Activated naive CD8-positive, alpha-beta T cell treated with anti-CD3 and anti-CD28 coated beads, Interleukin-2, amount 50 U/mL, for 24 hours (primary cell): ENCODE measurements around the gene APIP.
A peak's percentile ranks its signal among the peaks of the same experiment; 100 is the strongest.
"Not testable (repeated sequence)": the region's sequence is repeated elsewhere in the genome, so short reads cannot be mapped to it uniquely, and the experiment has no call there.

ENCODE experiments used
- ATAC-seq: fragments of 150-1000 bp; cut with Tn5 transposase; one replicate; pipeline ENCODE4 v1.10.0; 2021
- DNase-seq: peaks from one replicate; pipeline ENCODE4 v3.0.0; 2021
- H3K27ac Mint-ChIP-seq: one replicate; pipeline ENCODE4 v1.8.0; 2021; ENCODE audit warnings: mild to moderate bottlenecking, mixed read lengths
- H3K27me3 Mint-ChIP-seq: one replicate; pipeline ENCODE4 v1.8.0; 2021; ENCODE audit warnings: mixed read lengths
- H3K36me3 Mint-ChIP-seq: one replicate; pipeline ENCODE4 v1.8.0; 2021; ENCODE audit warnings: low read depth, mixed read lengths
- H3K4me1 Mint-ChIP-seq: one replicate; pipeline ENCODE4 v1.8.0; 2021; ENCODE audit warnings: mixed read lengths
- H3K4me3 Mint-ChIP-seq: one replicate; pipeline ENCODE4 v1.8.0; 2021; ENCODE audit warnings: mild to moderate bottlenecking, moderate library complexity, mixed read lengths
- H3K9me3 Mint-ChIP-seq: one replicate; pipeline ENCODE4 v1.8.0; 2021; ENCODE audit warnings: mixed read lengths

APIP gene

GRCh38 chr11:34910817-34911216 lies 5.4 kb downstream of the APIP start:
- Mint-ChIP-seq H3K4me1 (peaks cover 13% of the 10 kb centered on the region), H3K4me3 (no peak overlapping the region), H3K27me3 (no peaks in the 10 kb centered on the region), H3K9me3 (peaks cover 5% of the 10 kb centered on the region), H3K36me3 (peaks cover 20% of the 10 kb centered on the region), H3K27ac (no peak overlapping the region)
- ATAC-seq (no peak), DNase-seq (no peak)

GRCh38 chr11:34909955-34910354 lies 6.2 kb downstream of the APIP start:
- DNase-seq (no peak), ATAC-seq (no peak)
- Mint-ChIP-seq H3K4me1 (peaks cover 7% of the 10 kb centered on the region), H3K27me3 (no peaks in the 10 kb centered on the region), H3K27ac (no peak overlapping the region), H3K4me3 (no peak overlapping the region), H3K36me3 (peaks cover 22% of the 10 kb centered on the region), H3K9me3 (peaks cover 5% of the 10 kb centered on the region)

- Mint-ChIP-seq H3K4me1 (peaks cover 7% of the 10 kb centered on the region), H3K27me3 (no peaks in the 10 kb centered on the region), H3K27ac (no peak overlapping the region), H3K9me3 (peaks cover 5% of the 10 kb centered on the region), H3K36me3 (peaks cover 22% of the 10 kb centered on the region), H3K4me3 (no peak overlapping the region)
- ATAC-seq: no peak
- DNase-seq: no peak
Observed at GRCh38 chr11:34909415-34909814, 6.8 kb downstream of the APIP start.

DNA sequence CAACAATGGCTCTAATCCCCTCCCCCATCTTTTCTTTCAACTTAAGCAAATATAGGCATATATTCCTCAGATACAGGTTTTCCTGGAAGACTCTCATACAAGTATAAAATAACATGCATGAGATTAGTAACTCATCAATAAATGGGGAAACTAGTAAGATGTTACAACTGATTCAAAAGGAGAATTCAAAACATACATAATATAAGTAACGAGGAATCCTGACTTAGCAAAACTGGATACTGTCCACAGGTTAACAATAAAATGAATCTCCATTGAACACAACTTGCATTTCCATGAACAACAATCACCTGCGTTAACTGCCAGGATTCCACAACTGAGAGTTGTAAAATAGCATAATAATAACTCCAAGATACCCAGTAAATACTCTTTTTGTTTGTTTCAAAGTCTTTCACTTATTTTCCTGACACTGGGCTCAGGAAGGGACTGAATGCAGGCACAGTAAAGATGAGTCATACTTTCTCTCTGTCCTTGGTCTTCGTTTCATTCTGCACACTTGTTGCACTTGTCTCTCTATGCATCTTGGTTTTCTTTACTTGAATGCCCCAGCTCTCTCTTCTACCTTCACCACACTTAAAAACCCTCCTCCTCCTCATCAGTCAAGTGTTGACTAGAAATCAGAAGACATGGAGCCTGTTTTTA lies 8.1 kb downstream of the APIP start:
- ATAC-seq (no peak), DNase-seq (no peak)
- peaks cover 4% of the 10 kb centered on the region for H3K4me1 Mint-ChIP-seq
- no peaks in the 10 kb centered on the region for H3K27me3 Mint-ChIP-seq
- peaks cover 21% of the 10 kb centered on the region for H3K36me3 Mint-ChIP-seq
- H3K4me3 Mint-ChIP-seq: no peak overlapping the region
- peaks cover 2% of the 10 kb centered on the region for H3K9me3 Mint-ChIP-seq
- no peak overlapping the region for H3K27ac Mint-ChIP-seq

DNA sequence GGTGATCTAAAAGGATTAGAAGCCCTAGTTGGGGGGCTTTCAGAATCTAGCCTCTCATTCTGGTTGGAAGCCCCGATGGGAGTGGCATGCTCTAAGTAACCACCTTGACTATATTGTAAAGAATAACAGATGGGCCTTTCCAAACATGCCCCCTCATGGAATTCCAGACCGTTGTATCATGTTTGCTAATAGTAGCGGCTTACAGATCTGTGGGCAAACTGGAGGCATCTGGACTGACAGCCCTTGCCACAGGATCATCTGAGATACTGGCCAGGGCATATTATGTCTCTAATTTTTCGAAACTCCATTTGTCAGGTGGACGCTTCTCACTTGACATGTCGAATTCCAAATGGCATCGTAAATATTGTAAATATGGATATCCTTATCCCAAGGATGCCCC lies 10.5 kb downstream of the APIP start:
- Mint-ChIP-seq H3K36me3 (peaks cover 30% of the 10 kb centered on the region), H3K27me3 (no peaks in the 10 kb centered on the region), H3K4me1 (peaks cover 4% of the 10 kb centered on the region), H3K4me3 (no peak overlapping the region), H3K9me3 (peaks cover 9% of the 10 kb centered on the region), H3K27ac (no peak overlapping the region)
- DNase-seq: no peak
- no peak for ATAC-seq

DNA sequence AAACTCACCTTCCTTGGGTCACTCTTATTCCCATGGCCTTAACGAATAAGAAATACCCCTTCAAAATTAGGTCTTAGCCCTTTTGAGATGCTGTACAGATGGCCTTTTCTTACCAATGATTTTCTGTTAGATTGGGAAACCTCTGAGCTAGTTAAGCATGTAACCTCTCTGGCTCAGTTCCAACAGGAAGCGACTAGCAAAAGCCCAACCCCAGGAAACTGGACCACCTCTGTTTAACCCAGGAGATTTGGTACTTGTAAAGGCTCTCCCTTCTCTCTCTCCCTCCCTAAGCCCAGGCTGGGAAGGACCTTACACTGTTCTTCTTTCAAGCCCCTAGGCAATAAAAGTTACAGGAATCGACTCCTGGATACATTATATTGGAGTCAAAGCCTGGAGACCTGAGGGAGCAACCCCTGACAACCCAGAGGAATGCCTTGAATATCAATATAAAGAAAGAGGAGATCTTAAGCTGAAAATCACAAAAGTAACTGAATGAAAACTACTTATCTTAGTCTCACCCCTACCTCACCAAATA lies 11.7 kb downstream of the APIP start:
- no peak overlapping the region for H3K4me3 Mint-ChIP-seq
- H3K4me1 Mint-ChIP-seq: peaks cover 4% of the 10 kb centered on the region
- no peak overlapping the region for H3K27ac Mint-ChIP-seq
- H3K9me3 Mint-ChIP-seq: peaks cover 17% of the 10 kb centered on the region
- DNase-seq (no peak), ATAC-seq (no peak)
- peaks cover 42% of the 10 kb centered on the region for H3K36me3 Mint-ChIP-seq
- no peaks in the 10 kb centered on the region for H3K27me3 Mint-ChIP-seq

GRCh38 chr11:34899633-34900016 lies 16.6 kb downstream of the APIP start:
- DNase-seq (peak; percentile 25), ATAC-seq (no peak)
- no peak overlapping the region for H3K4me3 Mint-ChIP-seq
- H3K36me3 Mint-ChIP-seq: peaks cover 55% of the 10 kb centered on the region
- H3K9me3 Mint-ChIP-seq: peaks cover 31% of the 10 kb centered on the region
- H3K27me3 Mint-ChIP-seq: no peaks in the 10 kb centered on the region
- peaks cover under 1% of the 10 kb centered on the region for H3K4me1 Mint-ChIP-seq
- H3K27ac Mint-ChIP-seq: no peak overlapping the region

DNA sequence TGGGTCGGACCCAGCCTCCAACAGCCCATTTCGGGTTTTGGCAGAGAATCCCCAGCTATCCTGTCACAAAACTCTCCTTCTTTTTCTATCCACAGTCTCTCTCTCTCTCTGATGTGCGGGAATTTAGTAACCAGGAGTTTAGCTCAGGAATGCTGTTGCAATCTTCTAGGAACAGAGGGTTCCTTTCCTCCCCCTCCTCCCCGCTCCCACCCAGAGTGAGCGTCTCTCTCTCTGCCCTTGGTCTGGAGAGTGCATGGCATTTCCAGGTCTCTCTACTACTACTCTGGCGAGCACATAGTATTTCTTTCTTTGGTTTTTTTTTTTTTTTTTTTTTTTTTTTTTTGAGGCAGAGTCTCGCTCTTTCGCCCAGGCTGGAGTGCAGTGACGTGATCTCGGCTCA lies 17.7 kb downstream of the APIP start:
- H3K4me1 Mint-ChIP-seq: no peaks in the 10 kb centered on the region

GRCh38 chr11:34897171-34897870 lies 18.9 kb downstream of the APIP start:
- ATAC-seq (no peak), DNase-seq (no peak)
- Mint-ChIP-seq H3K36me3 (peaks cover 40% of the 10 kb centered on the region), H3K4me3 (no peak overlapping the region), H3K9me3 (peaks cover 25% of the 10 kb centered on the region), H3K27me3 (no peaks in the 10 kb centered on the region), H3K4me1 (no peaks in the 10 kb centered on the region), H3K27ac (no peak overlapping the region)

More for the DNA sequence above, 17.7 kb downstream of the APIP start:
- Mint-ChIP-seq H3K36me3 (peaks cover 49% of the 10 kb centered on the region), H3K4me3 (no peak overlapping the region), H3K9me3 (peaks cover 31% of the 10 kb centered on the region), H3K27ac (no peak overlapping the region), H3K27me3 (no peaks in the 10 kb centered on the region)
- ATAC-seq (no peak), DNase-seq (no peak)

- peaks cover 34% of the 10 kb centered on the region for H3K36me3 Mint-ChIP-seq
- ATAC-seq, H3K27me3 Mint-ChIP-seq, H3K27ac Mint-ChIP-seq, DNase-seq, H3K4me1 Mint-ChIP-seq, H3K4me3 Mint-ChIP-seq: not testable (repeated sequence)
- H3K9me3 Mint-ChIP-seq: peaks cover 25% of the 10 kb centered on the region
Observed at GRCh38 chr11:34896191-34896590, 20.0 kb downstream of the APIP start.

DNA sequence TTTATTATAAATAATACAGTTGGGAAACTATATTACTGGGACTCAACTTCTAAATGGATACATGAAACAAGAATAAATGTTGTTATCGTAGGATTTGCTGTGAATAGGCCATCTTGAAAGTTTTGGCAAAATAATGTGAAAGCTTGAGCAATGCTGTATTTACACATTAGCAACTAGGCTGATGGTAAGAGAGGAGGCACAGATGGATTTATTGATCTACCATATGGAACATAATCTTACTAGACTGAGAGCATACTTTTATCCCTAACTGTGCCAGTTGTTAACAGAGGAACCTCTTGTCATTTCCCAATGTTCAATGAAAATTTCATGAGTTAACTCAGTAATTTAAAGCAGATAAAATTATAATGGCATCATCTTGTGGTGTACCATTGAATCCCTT lies 22.8 kb downstream of the APIP start:
- no peak overlapping the region for H3K27ac Mint-ChIP-seq
- peaks cover 12% of the 10 kb centered on the region for H3K9me3 Mint-ChIP-seq
- peaks cover 16% of the 10 kb centered on the region for H3K36me3 Mint-ChIP-seq
- H3K4me3 Mint-ChIP-seq: no peak overlapping the region
- ATAC-seq (no peak), DNase-seq (no peak)
- no peaks in the 10 kb centered on the region for H3K4me1 Mint-ChIP-seq
- H3K27me3 Mint-ChIP-seq: no peaks in the 10 kb centered on the region

DNA sequence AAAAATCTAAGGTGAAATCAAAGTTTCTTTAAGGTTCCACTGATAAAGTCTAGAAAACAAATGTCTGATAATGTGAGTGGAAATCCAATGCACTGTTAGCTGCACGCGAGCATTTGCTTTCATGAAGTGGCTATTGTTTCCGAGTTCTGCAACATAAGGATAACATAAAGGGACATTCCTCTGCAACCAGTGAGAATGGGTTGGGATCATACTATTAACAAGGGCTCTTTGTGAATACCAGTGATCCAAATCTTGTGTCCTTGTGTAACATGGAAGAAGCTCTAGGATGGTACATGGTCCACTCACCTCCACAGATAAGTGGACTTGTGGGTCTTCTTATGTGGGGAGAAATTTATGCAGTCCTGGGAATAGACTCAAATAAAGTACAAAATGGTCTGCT lies 24.6 kb downstream of the APIP start:
- no peaks in the 10 kb centered on the region for H3K4me1 Mint-ChIP-seq
- no peak overlapping the region for H3K4me3 Mint-ChIP-seq
- H3K27me3 Mint-ChIP-seq: no peaks in the 10 kb centered on the region
- no peak for DNase-seq
- H3K9me3 Mint-ChIP-seq: peaks cover 5% of the 10 kb centered on the region
- ATAC-seq: no peak
- no peak overlapping the region for H3K27ac Mint-ChIP-seq
- peaks cover 15% of the 10 kb centered on the region for H3K36me3 Mint-ChIP-seq

DNA sequence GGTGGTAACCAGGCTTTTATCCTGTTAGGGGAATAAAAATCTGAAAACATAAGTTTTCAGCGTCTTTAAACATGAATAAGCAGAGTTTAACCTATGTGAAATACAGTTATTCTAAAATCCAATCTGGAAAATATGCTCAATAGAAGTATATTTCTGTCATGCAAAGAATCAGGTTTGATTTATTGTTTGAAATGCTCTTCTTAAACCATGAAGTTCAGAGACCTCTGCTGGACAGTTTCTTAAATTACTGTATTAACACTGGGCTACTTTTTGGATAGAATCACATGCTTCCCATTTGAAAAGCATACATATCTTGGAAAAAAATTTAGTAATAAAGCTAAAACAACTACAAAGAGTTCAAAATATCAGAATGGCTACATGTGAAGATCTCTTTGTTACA lies 25.4 kb downstream of the APIP start:
- DNase-seq: no peak
- no peaks in the 10 kb centered on the region for H3K4me1 Mint-ChIP-seq

DNA sequence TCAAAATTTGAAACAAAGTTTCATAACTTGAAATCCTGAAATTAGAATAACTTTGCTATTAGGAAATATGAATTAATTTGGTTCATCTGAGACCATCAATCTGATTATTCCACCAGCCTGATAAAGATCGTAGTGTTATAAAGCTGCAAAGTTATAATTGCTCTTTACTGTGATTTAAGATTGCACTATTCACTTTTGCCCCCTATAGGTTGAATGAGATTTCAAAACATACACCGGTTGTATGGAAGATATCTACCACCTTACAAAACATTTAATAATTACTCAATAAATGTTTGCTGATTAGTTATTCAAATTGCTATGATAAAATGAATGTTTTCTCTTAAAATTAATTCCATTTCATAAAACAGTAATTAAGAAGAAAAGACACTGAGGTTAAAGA lies 26.1 kb downstream of the APIP start:
- Mint-ChIP-seq H3K4me3 (no peak overlapping the region), H3K27me3 (no peaks in the 10 kb centered on the region), H3K9me3 (no peaks in the 10 kb centered on the region), H3K4me1 (no peaks in the 10 kb centered on the region), H3K36me3 (peaks cover 8% of the 10 kb centered on the region), H3K27ac (no peak overlapping the region)
- DNase-seq: no peak
- no peak for ATAC-seq

More for the DNA sequence above, 25.4 kb downstream of the APIP start:
- Mint-ChIP-seq H3K27ac (no peak overlapping the region), H3K4me3 (no peak overlapping the region), H3K36me3 (peaks cover 8% of the 10 kb centered on the region), H3K27me3 (no peaks in the 10 kb centered on the region), H3K9me3 (no peaks in the 10 kb centered on the region)
- no peak for ATAC-seq

GRCh38 chr11:34887260-34887659 lies 28.9 kb downstream of the APIP start:
- Mint-ChIP-seq H3K27me3 (no peaks in the 10 kb centered on the region), H3K9me3 (no peaks in the 10 kb centered on the region), H3K4me3 (no peak overlapping the region), H3K36me3 (peaks cover 18% of the 10 kb centered on the region), H3K4me1 (no peaks in the 10 kb centered on the region), H3K27ac (no peak overlapping the region)
- ATAC-seq: no peak
- no peak for DNase-seq
